ENCODE data around the gene ZBTB26.

DNA sequence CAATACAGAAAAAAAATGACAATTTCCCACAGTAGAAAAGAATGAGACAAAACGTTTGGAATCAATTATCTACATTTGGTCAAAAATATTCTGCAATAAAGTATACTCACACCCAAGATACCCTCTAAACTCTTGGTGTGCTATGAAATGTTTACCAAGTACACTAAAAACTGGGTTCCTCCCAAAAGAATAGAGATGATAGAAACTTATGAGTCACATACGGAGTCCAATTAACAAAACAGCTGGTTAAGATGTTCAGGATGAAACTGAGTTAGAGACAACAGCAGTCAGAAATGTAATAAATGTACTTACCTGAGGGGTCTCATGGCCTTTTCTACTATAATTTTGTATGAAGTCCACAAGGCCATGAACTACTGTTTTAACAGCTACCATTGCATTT, 51.9 kb downstream of the ZBTB26 start:
- TF ChIP-seq, protein P1, sequence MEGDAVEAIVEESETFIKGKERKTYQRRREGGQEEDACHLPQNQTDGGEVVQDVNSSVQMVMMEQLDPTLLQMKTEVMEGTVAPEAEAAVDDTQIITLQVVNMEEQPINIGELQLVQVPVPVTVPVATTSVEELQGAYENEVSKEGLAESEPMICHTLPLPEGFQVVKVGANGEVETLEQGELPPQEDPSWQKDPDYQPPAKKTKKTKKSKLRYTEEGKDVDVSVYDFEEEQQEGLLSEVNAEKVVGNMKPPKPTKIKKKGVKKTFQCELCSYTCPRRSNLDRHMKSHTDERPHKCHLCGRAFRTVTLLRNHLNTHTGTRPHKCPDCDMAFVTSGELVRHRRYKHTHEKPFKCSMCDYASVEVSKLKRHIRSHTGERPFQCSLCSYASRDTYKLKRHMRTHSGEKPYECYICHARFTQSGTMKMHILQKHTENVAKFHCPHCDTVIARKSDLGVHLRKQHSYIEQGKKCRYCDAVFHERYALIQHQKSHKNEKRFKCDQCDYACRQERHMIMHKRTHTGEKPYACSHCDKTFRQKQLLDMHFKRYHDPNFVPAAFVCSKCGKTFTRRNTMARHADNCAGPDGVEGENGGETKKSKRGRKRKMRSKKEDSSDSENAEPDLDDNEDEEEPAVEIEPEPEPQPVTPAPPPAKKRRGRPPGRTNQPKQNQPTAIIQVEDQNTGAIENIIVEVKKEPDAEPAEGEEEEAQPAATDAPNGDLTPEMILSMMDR (IDR thresholded peaks at IDR 0.05), result no peak
- no peak for TF ChIP-seq POLR2A (IDR thresholded peaks at IDR 0.05)

Data from body of pancreas (tissue), 4 donors.